ENCODE data around the gene TRAPPC14. TPM values are rescaled to one million over a fixed set of nuclear protein-coding genes. Genes with fewer than 3 reads are reported as not detected.

TRAPPC14 gene
- total and polyA plus RNA-seq, 2 of the 13 experiments (the other 11 are each of a cell fraction or from before 2014, with no cell fraction given): 4.7 to 9.6 TPM

DNA sequence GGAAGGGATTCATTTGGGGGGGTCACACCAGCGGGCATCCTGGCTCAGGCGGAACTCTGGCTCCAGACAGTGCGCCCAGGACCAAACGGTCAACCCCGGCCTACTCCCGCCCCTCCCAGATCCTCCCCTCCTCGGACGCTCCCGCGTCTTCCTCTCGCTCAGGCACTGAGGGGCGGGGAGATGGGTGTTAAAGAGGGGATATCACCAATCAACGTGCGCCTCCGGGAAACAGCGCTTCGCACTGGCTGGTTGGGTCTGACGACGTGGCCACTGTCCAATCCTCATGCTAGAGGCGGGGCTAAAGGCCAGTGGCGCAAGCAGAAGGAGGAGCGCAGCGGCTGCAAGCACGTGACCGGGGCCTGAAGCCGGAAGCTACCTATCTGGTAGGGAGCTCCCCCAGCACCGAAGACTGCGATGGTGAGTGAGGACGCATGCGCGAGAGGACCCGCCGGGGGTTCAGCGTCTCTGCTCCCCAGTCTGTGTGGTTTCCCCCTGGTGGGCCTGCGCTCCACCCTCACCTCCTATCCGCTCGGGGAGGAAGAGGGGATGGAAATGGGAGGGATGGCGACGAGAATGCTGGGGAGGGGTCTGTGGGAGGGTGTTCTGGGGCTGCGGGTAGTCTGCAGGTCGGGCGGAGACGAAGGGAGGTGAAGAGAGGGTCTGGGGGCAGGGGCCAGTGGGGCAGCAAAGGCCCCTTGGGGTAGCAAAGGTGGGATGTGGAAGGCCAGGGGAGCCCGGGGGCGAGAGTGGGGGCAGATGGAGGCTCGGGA lies 9.8 kb downstream of the TRAPPC14 start, which contains the start of gene LAMTOR4 (continued):
- TF ChIP-seq ETV5 (CRISPR knock-in tag; IDR thresholded peaks at IDR 0.05; ENCODE audit: borderline replicate concordance) (peak; percentile 94), ZNF44 (CRISPR knock-in tag; IDR thresholded peaks at IDR 0.05) (0 out of 2 replicates have a peak, but pooled peaks have one; percentile 12), SNRNP70 (IDR thresholded peaks at IDR 0.05; ENCODE audit: low read depth, low read length) (no peak), ZNF350 (CRISPR knock-in tag; IDR thresholded peaks at IDR 0.05; ENCODE audit: borderline replicate concordance, low read depth) (peak; percentile 83; the same call in 1 of the 2 replicates), SIX4 (CRISPR knock-in tag; IDR thresholded peaks at IDR 0.05) (0 out of 2 replicates have a peak, but pooled peaks have one; percentile 19), U2AF1 (optimal IDR thresholded peaks at IDR 0.05; ENCODE audit: low read depth, low read length) (no peak), HOXA7 (CRISPR knock-in tag; IDR thresholded peaks at IDR 0.05) (no peak), ATF7 (IDR thresholded peaks at IDR 0.05) (no peak), ATF7 (CRISPR knock-in tag; IDR thresholded peaks at IDR 0.05) (no peak), CEBPB (IDR thresholded peaks at IDR 0.05; ENCODE audit: borderline replicate concordance, low read depth, low read length) (peak; percentile 86), ZNF563 (CRISPR knock-in tag; IDR thresholded peaks at IDR 0.05) (peak; percentile 66; the same call in 1 of the 2 replicates), ATF4 (CRISPR knock-in tag; IDR thresholded peaks at IDR 0.05) (0 out of 4 replicates have a peak, but pooled peaks of 1 of the 2 experiments have one; percentile 24), GTF3A (CRISPR knock-in tag; conservative IDR thresholded peaks at IDR 0.05) (no peak), DMAP1 (CRISPR knock-in tag; IDR thresholded peaks at IDR 0.05) (peak; percentile 71)
- TF ChIP-seq, protein P1, sequence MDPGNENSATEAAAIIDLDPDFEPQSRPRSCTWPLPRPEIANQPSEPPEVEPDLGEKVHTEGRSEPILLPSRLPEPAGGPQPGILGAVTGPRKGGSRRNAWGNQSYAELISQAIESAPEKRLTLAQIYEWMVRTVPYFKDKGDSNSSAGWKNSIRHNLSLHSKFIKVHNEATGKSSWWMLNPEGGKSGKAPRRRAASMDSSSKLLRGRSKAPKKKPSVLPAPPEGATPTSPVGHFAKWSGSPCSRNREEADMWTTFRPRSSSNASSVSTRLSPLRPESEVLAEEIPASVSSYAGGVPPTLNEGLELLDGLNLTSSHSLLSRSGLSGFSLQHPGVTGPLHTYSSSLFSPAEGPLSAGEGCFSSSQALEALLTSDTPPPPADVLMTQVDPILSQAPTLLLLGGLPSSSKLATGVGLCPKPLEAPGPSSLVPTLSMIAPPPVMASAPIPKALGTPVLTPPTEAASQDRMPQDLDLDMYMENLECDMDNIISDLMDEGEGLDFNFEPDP (CRISPR knock-in tag; conservative IDR thresholded peaks at IDR 0.05): no peak
- TF ChIP-seq, protein P2, sequence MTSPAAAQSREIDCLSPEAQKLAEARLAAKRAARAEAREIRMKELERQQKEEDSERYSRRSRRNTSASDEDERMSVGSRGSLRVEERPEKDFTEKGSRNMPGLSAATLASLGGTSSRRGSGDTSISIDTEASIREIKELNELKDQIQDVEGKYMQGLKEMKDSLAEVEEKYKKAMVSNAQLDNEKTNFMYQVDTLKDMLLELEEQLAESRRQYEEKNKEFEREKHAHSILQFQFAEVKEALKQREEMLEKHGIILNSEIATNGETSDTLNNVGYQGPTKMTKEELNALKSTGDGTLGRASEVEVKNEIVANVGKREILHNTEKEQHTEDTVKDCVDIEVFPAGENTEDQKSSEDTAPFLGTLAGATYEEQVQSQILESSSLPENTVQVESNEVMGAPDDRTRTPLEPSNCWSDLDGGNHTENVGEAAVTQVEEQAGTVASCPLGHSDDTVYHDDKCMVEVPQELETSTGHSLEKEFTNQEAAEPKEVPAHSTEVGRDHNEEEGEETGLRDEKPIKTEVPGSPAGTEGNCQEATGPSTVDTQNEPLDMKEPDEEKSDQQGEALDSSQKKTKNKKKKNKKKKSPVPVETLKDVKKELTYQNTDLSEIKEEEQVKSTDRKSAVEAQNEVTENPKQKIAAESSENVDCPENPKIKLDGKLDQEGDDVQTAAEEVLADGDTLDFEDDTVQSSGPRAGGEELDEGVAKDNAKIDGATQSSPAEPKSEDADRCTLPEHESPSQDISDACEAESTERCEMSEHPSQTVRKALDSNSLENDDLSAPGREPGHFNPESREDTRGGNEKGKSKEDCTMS (CRISPR knock-in tag; conservative IDR thresholded peaks at IDR 0.05): no peak
- TF ChIP-seq, protein P3, sequence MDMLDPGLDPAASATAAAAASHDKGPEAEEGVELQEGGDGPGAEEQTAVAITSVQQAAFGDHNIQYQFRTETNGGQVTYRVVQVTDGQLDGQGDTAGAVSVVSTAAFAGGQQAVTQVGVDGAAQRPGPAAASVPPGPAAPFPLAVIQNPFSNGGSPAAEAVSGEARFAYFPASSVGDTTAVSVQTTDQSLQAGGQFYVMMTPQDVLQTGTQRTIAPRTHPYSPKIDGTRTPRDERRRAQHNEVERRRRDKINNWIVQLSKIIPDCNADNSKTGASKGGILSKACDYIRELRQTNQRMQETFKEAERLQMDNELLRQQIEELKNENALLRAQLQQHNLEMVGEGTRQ (IDR thresholded peaks at IDR 0.05; ENCODE audit: low read depth, low read length): peak; percentile 89
- TF ChIP-seq, protein P3 (CRISPR knock-in tag; IDR thresholded peaks at IDR 0.05; ENCODE audit: borderline replicate concordance): peak; percentile 93
- TF ChIP-seq, protein P4, sequence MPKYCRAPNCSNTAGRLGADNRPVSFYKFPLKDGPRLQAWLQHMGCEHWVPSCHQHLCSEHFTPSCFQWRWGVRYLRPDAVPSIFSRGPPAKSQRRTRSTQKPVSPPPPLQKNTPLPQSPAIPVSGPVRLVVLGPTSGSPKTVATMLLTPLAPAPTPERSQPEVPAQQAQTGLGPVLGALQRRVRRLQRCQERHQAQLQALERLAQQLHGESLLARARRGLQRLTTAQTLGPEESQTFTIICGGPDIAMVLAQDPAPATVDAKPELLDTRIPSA (CRISPR knock-in tag; IDR thresholded peaks at IDR 0.05; ENCODE audit: borderline replicate concordance): no peak
- TF ChIP-seq, protein P5, sequence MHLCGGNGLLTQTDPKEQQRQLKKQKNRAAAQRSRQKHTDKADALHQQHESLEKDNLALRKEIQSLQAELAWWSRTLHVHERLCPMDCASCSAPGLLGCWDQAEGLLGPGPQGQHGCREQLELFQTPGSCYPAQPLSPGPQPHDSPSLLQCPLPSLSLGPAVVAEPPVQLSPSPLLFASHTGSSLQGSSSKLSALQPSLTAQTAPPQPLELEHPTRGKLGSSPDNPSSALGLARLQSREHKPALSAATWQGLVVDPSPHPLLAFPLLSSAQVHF (CRISPR knock-in tag; IDR thresholded peaks at IDR 0.05): no peak

All from HepG2 (cell line).